Activated naive CD8-positive, alpha-beta T cell treated with anti-CD3 and anti-CD28 coated beads, Interleukin-2, amount 50 U/mL, for 16 hours (primary cell): ENCODE results near the gene NT5M.

ENCODE experiments used
- DNase-seq: peaks from one replicate; pipeline ENCODE4 v3.0.0-alpha.2; 2020; ENCODE audit warnings: low read depth, low spot score

The NT5M gene

GRCh38 chr17:17343160-17343735, 40.1 kb downstream of the NT5M start:
- no peak for DNase-seq

GRCh38 chr17:17343896-17344506, 40.8 kb downstream of the NT5M start:
- DNase-seq = no peak

GRCh38 chr17:17344507-17345293, 41.5 kb downstream of the NT5M start:
- DNase-seq = no peak

GRCh38 chr17:17345294-17345597, 42.1 kb downstream of the NT5M start:
- no peak for DNase-seq

GRCh38 chr17:17345686-17346427, 42.7 kb downstream of the NT5M start:
- no peak for DNase-seq

- DNase-seq = no peak
These were observed 43.5 kb downstream of the NT5M start for GRCh38 chr17:17346428-17347233.

GRCh38 chr17:17347234-17347955, 44.2 kb downstream of the NT5M start:
- DNase-seq = no peak

GRCh38 chr17:17347956-17348871, 45.0 kb downstream of the NT5M start:
- DNase-seq = no peak

- DNase-seq = no peak
These were observed 45.9 kb downstream of the NT5M start for GRCh38 chr17:17348872-17349723.

GRCh38 chr17:17349724-17350106, 46.5 kb downstream of the NT5M start:
- no peak for DNase-seq

- no peak for DNase-seq
These were observed 47.5 kb downstream of the NT5M start for GRCh38 chr17:17350491-17351355.

GRCh38 chr17:17351356-17351891, 48.3 kb downstream of the NT5M start:
- DNase-seq = no peak

- no peak for DNase-seq
These were observed 49.0 kb downstream of the NT5M start for GRCh38 chr17:17351901-17352781.

- DNase-seq = no peak
These were observed 49.9 kb downstream of the NT5M start for GRCh38 chr17:17352836-17353624.

- no peak for DNase-seq
These were observed 50.7 kb downstream of the NT5M start for GRCh38 chr17:17353625-17354484.
